ENCODE data around the gene MARCOL.
"Not testable (repeated sequence)": the region's sequence is repeated elsewhere in the genome, so short reads cannot be mapped to it uniquely, and the experiment has no call there.

Gene MARCOL

GRCh38 chr5:148268566-148268965 lies 30.2 kb downstream of the MARCOL start, which contains the start of gene SPINK13:
Gene SPINK13, plus strand, starts transcription at chr5:148268794. Its CDS starts 1,279 bp downstream, at chr5:148270073.
- DNase-seq: no peak

GRCh38 chr5:148275129-148275528 lies 36.8 kb downstream of the MARCOL start:
- DNase-seq: not testable (repeated sequence)

DNA sequence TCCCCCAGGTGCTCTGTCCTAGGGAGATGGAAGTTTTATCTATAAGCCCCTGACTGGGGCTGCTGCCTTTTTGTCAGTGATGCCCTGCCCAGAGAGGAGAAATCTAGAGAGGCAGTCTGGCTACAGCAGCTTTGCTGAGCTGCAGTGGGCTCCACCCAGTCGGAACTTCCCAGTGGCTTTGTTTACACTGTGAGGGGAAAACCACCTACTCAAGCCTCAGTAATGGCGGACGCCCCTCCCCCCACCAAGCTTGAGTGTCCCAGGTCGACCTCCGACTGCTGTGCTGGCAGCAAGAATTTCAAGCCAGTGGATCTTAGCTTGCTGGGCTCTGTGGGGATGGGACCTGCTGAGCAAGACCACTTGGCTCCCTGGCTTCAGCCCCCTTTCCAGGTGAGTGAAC lies 42.6 kb downstream of the MARCOL start:
- not testable (repeated sequence) for DNase-seq

DNA sequence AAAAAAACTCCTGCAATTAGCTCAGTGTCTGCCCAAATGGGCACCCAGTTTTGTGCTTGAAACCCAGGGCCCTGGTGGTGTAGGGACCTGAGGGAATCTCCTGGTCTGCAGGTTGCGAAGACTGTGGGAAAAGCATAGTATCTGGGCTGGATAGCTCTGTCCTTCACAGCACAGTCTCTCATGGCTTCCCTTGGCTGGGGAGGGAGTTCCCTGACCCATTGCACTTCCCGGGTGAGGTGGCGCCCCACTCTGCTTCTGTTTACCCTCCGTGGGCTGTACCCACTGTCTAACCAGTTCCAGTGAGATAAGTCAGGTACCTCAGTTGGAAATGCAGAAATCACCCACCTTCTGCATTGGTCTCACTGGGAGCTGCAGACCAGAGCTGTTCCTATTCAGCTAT lies 43.0 kb downstream of the MARCOL start:
- DNase-seq: not testable (repeated sequence)

- DNase-seq: no peak
Measured at GRCh38 chr5:148290271-148291195, 52.2 kb downstream of the MARCOL start.
